Astrocyte of the cerebellum (primary cell): ENCODE measurements around the gene FLCN.

Experiments
- DNase-seq: peaks from one replicate; pipeline ENCODE4 v3.0.0-alpha.2; 2011; ENCODE audit warnings: low read depth
- H3K4me3 ChIP-seq: 2 replicates; pipeline ENCODE4 v1.5.1; 2011; ENCODE audit warnings: mild to moderate bottlenecking, low read depth, low read length, moderate library complexity
- CTCF ChIP-seq: IDR thresholded peaks from 2 replicates; pipeline ENCODE4 v1.5.1; 2012; ENCODE audit warnings: low read length, low read depth, moderate library complexity, mild to moderate bottlenecking; ENCODE audit errors: missing control alignments
- in situ Hi-C: cut with HindIII; loops from 2 replicates; pipeline ENCODE4 v1.10.0; 2017; ENCODE audit warnings: low sequenced_read_pairs

The FLCN gene

GRCh38 chr17:17253406-17253805 lies 16.4 kb upstream of the FLCN start:
- TF ChIP-seq CTCF: no peak
- in situ Hi-C loops: no loop called here
- DNase-seq: no peak
- no peak overlapping the region for H3K4me3 ChIP-seq

- no peak for DNase-seq
- no peak overlapping the region for H3K4me3 ChIP-seq
- in situ Hi-C loops: no loop called here
- TF ChIP-seq CTCF: no peak
Observed at GRCh38 chr17:17252149-17252661, 15.2 kb upstream of the FLCN start.

GRCh38 chr17:17246879-17247278 lies 9.9 kb upstream of the FLCN start:
- no peak for DNase-seq
- in situ Hi-C loops: no loop called here
- no peak for TF ChIP-seq CTCF
- no peak overlapping the region for H3K4me3 ChIP-seq

GRCh38 chr17:17243163-17243562 lies 6.2 kb upstream of the FLCN start:
- in situ Hi-C loops: no loop called here

GRCh38 chr17:17242246-17242645 lies 5.3 kb upstream of the FLCN start:
- H3K4me3 ChIP-seq: no peak overlapping the region
- DNase-seq: no peak
- in situ Hi-C loops: no loop called here
- TF ChIP-seq CTCF: no peak

More at GRCh38 chr17:17243163-17243562, 6.2 kb upstream of the FLCN start:
- no peak for TF ChIP-seq CTCF
- DNase-seq: no peak
- H3K4me3 ChIP-seq: no peak overlapping the region

GRCh38 chr17:17241656-17242055 lies 4.7 kb upstream of the FLCN start:
- no peak for DNase-seq
- TF ChIP-seq CTCF: no peak
- in situ Hi-C loops: no loop called here
- H3K4me3 ChIP-seq: no peak overlapping the region

- no peak overlapping the region for H3K4me3 ChIP-seq
- DNase-seq: no peak
- in situ Hi-C loops: no loop called here
- TF ChIP-seq CTCF: no peak
Observed at GRCh38 chr17:17239832-17240231, 2.9 kb upstream of the FLCN start.
